ENCODE measurements around the gene TRIM28. TPM values are rescaled to one million over a fixed set of nuclear protein-coding genes. Genes with fewer than 3 reads are reported as not detected.

TRIM28 gene
- total and polyA plus RNA-seq, 8 donors = 95.5 to 923 (median 206) TPM

- H3K4me1 ChIP-seq = peaks cover 51 to 63% (median 60%) of the 10 kb centered on the region in 4 donors
- no peak overlapping the region for H3K4me3 ChIP-seq
- H3K27me3 ChIP-seq = peaks cover 0 to 20% (median 9%) of the 10 kb centered on the region in 3 donors
- TF ChIP-seq, protein P1, sequence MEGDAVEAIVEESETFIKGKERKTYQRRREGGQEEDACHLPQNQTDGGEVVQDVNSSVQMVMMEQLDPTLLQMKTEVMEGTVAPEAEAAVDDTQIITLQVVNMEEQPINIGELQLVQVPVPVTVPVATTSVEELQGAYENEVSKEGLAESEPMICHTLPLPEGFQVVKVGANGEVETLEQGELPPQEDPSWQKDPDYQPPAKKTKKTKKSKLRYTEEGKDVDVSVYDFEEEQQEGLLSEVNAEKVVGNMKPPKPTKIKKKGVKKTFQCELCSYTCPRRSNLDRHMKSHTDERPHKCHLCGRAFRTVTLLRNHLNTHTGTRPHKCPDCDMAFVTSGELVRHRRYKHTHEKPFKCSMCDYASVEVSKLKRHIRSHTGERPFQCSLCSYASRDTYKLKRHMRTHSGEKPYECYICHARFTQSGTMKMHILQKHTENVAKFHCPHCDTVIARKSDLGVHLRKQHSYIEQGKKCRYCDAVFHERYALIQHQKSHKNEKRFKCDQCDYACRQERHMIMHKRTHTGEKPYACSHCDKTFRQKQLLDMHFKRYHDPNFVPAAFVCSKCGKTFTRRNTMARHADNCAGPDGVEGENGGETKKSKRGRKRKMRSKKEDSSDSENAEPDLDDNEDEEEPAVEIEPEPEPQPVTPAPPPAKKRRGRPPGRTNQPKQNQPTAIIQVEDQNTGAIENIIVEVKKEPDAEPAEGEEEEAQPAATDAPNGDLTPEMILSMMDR (IDR thresholded peaks at IDR 0.05) = no peak
- no peak for TF ChIP-seq POLR2AphosphoS5 (IDR thresholded peaks at IDR 0.05)
- TF ChIP-seq EP300 (IDR thresholded peaks at IDR 0.05) = no peak
- no peak for TF ChIP-seq POLR2A (IDR thresholded peaks at IDR 0.05)
- intact Hi-C loops (cut with DNase I; ENCODE audit: low total_unique reads) = no loop called here
- DNase-seq = no peak
- no peaks in the 10 kb centered on the region for H3K9me3 ChIP-seq
- H3K27ac ChIP-seq = no peak overlapping the region
- H3K36me3 ChIP-seq = peaks cover 10 to 15% (median 12%) of the 10 kb centered on the region in 4 donors
Observed at GRCh38 chr19:58560921-58561320, 17.1 kb downstream of the TRIM28 start.

- Histone ChIP-seq H3K27ac (peak overlapping the region; percentile 16 to 69 (median 60)), H3K36me3 (peaks cover 3 to 15% (median 11%) of the 10 kb centered on the region in 4 donors), H3K4me3 (peak overlapping the region; percentile 43 to 61 (median 46)), H3K9me3 (no peaks in the 10 kb centered on the region), H3K27me3 (peaks cover 0 to 20% (median 9%) of the 10 kb centered on the region in 3 donors), H3K4me1 (peaks cover 44 to 57% (median 53%) of the 10 kb centered on the region in 4 donors)
- no peak for DNase-seq
- 42 to 62% (median 48%) methylated on average over 12 to 16 of the region's 16 CpGs for WGBS, 5 donors
- TF ChIP-seq EP300 (IDR thresholded peaks at IDR 0.05) = no peak
- TF ChIP-seq POLR2A (IDR thresholded peaks at IDR 0.05) = no peak
- TF ChIP-seq POLR2AphosphoS5 (IDR thresholded peaks at IDR 0.05) = peak in 1 of 3 donors; percentile 3
- intact Hi-C loops (cut with DNase I; ENCODE audit: low total_unique reads) = no loop called here
Observed at GRCh38 chr19:58561373-58562121, 17.7 kb downstream of the TRIM28 start.

DNA sequence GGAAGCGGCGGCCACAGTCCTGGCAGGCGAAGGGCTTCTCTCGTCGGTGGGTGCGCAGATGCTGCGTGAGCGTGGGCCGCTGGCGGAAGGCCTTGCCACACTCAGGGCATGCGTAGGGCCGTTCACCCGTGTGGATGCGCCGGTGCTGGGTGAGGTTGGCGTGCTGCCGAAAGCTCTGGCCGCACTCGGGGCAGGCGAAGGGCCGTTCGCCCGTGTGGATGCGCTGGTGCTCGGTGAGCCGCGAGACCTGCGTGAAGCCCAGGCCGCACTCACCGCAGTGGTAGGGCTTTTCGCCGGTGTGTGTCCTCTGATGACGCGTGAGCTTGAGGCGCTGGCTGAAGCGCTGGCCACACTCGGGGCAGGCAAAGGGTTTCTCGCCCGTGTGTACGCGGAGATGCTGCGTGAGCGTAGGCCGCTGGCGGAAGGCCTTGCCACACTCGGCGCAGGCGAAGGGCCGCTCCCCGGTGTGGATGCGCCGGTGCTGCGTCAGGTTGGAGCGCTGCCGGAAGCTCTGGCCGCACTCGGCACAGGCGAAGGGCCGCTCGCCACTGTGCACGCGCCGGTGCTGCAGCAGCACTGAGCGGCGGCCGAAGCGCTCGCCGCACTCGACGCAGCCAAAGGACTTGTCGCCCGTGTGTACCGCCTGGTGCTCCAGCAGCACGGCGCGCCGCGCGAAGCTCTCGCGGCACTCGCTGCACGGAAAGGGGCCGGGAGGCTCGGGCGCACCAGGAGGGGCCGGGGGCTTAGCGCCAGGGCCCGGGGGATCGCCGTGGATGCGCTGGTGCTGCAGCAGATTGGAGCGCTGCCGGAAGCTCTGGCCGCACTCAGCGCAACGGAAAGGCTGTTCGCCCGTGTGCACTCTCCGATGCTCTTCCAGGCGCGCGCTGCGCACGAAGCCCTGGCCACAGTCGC lies 18.5 kb downstream of the TRIM28 start:
- peak; percentile 48 to 79 for DNase-seq
- H3K27ac ChIP-seq = peak overlapping the region; percentile 16 to 69 (median 60)
- 2 to 12% (median 7%) methylated on average over 30 to 107 of the region's 107 CpGs for WGBS, 5 donors
- intact Hi-C loops (cut with DNase I; ENCODE audit: low total_unique reads) = no loop called here
- H3K9me3 ChIP-seq = no peaks in the 10 kb centered on the region
- TF ChIP-seq EP300 (IDR thresholded peaks at IDR 0.05) (no peak), POLR2AphosphoS5 (IDR thresholded peaks at IDR 0.05) (peak in 1 of 3 donors; percentile 42)
- H3K36me3 ChIP-seq = peaks cover 0 to 16% (median 14%) of the 10 kb centered on the region in 4 donors
- H3K4me1 ChIP-seq = peaks cover 36 to 49% (median 45%) of the 10 kb centered on the region in 4 donors
- H3K27me3 ChIP-seq = peaks cover 0 to 20% (median 9%) of the 10 kb centered on the region in 3 donors
- peak overlapping the region; percentile 43 to 61 (median 46) for H3K4me3 ChIP-seq

DNA sequence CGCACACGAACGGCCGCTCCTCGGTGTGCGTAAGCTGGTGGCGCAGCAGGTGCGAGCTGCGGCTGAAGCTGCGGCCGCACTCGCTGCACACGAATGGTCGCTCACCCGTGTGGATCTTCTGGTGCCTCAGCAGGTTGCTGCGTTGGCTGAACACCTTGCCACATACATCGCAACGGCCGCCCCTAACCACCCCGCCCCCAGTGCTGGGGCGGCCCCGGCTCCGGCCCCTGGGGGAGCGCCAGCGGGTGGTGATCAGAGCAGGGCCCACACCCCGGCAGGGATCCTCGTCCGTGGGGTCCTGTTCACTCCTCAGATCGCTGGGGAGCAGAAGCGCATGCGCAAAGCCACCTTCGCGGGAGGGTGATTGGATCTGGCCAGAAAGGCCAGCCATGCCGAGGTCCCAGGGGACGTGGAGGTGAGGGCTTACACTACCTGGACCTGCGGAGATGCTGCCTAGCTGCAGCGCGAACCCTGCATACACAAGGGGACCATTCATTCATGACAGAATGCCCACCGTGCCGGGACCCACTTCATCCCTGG lies 19.2 kb downstream of the TRIM28 start:
- H3K4me1 ChIP-seq = peaks cover 34 to 45% (median 40%) of the 10 kb centered on the region in 4 donors
- H3K9me3 ChIP-seq = no peaks in the 10 kb centered on the region
- peak overlapping the region; percentile 43 to 61 (median 46) for H3K4me3 ChIP-seq
- peak; percentile 37 to 76 for DNase-seq
- peaks cover 0 to 20% (median 17%) of the 10 kb centered on the region in 4 donors for H3K36me3 ChIP-seq
- H3K27ac ChIP-seq = peak overlapping the region in 3 of 5 donors; percentile 60 to 69 (median 60)
- WGBS, 5 donors = 3 to 13% (median 5%) methylated on average over 4 to 40 of the region's 40 CpGs
- H3K27me3 ChIP-seq = peaks cover 0 to 20% (median 9%) of the 10 kb centered on the region in 3 donors
- TF ChIP-seq EP300 (IDR thresholded peaks at IDR 0.05) = no peak
- TF ChIP-seq POLR2AphosphoS5 (IDR thresholded peaks at IDR 0.05) = no peak
- no peak for TF ChIP-seq POLR2A (IDR thresholded peaks at IDR 0.05)
- TF ChIP-seq, protein P1 (IDR thresholded peaks at IDR 0.05) = no peak
- intact Hi-C loops (cut with DNase I; ENCODE audit: low total_unique reads) = no loop called here

GRCh38 chr19:58563823-58564222 lies 20.0 kb downstream of the TRIM28 start:
- 66 to 76% (median 71%) methylated on average over 6 of the region's 6 CpGs for WGBS, 5 donors
- DNase-seq = no peak
- no peaks in the 10 kb centered on the region for H3K9me3 ChIP-seq
- H3K4me3 ChIP-seq = no peak overlapping the region
- peaks cover 0 to 26% (median 19%) of the 10 kb centered on the region in 4 donors for H3K36me3 ChIP-seq
- intact Hi-C loops (cut with DNase I; ENCODE audit: low total_unique reads) = no loop called here
- H3K27ac ChIP-seq = no peak overlapping the region
- H3K4me1 ChIP-seq = peaks cover 34 to 45% (median 40%) of the 10 kb centered on the region in 4 donors
- peaks cover 0 to 20% (median 9%) of the 10 kb centered on the region in 3 donors for H3K27me3 ChIP-seq
- TF ChIP-seq POLR2A (IDR thresholded peaks at IDR 0.05) = peak in 1 of 4 donors; percentile 4
- TF ChIP-seq, protein P1 (IDR thresholded peaks at IDR 0.05) = no peak

Measured in stomach (tissue), 9 donors.